Measurements from ENCODE around the gene PRR14.

The PRR14 gene

DNA sequence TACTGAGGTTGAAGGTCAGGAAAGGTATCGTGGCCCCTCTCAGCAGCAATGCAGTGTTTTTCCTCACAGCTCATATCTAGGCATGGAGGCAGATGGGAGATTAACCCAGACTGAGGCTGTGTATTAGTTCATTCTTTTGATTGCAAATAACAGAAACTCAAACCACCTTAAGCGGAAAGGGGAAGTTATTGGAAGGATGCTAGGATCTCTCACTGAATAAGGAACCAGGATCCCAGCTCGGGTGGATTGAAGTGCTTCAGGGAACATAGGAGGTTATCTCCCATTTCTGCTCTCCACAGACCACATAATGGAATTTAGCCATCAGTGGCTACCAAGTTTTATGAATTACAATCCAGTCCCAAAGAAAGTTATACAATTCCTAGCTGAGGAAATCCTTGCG is 48.8 kb upstream of the PRR14 start:
- POLR2A ChIA-PET: interaction anchor here (1.1 to 2.1 kb wide), 5 partner anchors 7 to 173 kb away, joined by 3 to 7 read pairs (median 5); partner anchors contain the start of genes ZNF688 and ZNF689
- Histone ChIP-seq H3K4me3 (ENCODE audit: low read depth, low read length) (no peak overlapping the region), H3K36me3 (ENCODE audit: control insufficient read depth in 2 of 2, insufficient read depth in 1 of 2, low read length in 2 of 2) (peaks cover 22 to 52% of the 10 kb centered on the region in 2 experiments), H3K9me3 (ENCODE audit: control insufficient read depth, insufficient read depth, low read depth, low read length) (no peaks in the 10 kb centered on the region), H3K27ac (ENCODE audit: extremely low read depth, low read depth, low read length) (no peak overlapping the region), H3K4me1 (ENCODE audit: control insufficient read depth, insufficient read depth, low read length) (no peaks in the 10 kb centered on the region)
- CTCF ChIA-PET: interaction anchor here (0.5 to 2.7 kb wide), 8 partner anchors 14 to 192 kb away, joined by 3 to 15 read pairs (median 6); partner anchors contain the start of gene DCTPP1
- TF ChIP-seq RBAK (tag by site-specific recombination; IDR thresholded peaks at IDR 0.05): no peak
- no peak for TF ChIP-seq ZNF561 (tag by site-specific recombination; IDR thresholded peaks at IDR 0.05; ENCODE audit: borderline replicate concordance)
- TF ChIP-seq SP2 (tag by site-specific recombination; IDR thresholded peaks at IDR 0.05): no peak
- TF ChIP-seq TSHZ1 (tag by site-specific recombination; IDR thresholded peaks at IDR 0.05; ENCODE audit: borderline replicate concordance): no peak
- TF ChIP-seq ZBTB1 (tag by site-specific recombination; IDR thresholded peaks at IDR 0.05): no peak
- no peak for TF ChIP-seq ZNF350 (tag by site-specific recombination; IDR thresholded peaks at IDR 0.05)
- TF ChIP-seq FEZF1 (tag by site-specific recombination; IDR thresholded peaks at IDR 0.05): no peak
- no peak for TF ChIP-seq ZSCAN16 (tag by site-specific recombination; IDR thresholded peaks at IDR 0.05)
- TF ChIP-seq ZXDB (tag by site-specific recombination; IDR thresholded peaks at IDR 0.05): no peak
- TF ChIP-seq ZBTB21 (tag by site-specific recombination; IDR thresholded peaks at IDR 0.05): no peak
- no peak for TF ChIP-seq ZNF214 (tag by site-specific recombination; IDR thresholded peaks at IDR 0.05; ENCODE audit: borderline replicate concordance)
- no peak for TF ChIP-seq ZNF660 (tag by site-specific recombination; IDR thresholded peaks at IDR 0.05)
- no peak for TF ChIP-seq TRIM28 (IDR thresholded peaks at IDR 0.05; ENCODE audit: borderline replicate concordance, low read length)
- TF ChIP-seq SCRT1 (tag by site-specific recombination; IDR thresholded peaks at IDR 0.05; ENCODE audit: borderline replicate concordance): no peak
- TF ChIP-seq PRDM1 (tag by site-specific recombination; IDR thresholded peaks at IDR 0.05): no peak
- no peak for TF ChIP-seq ZNF10 (tag by site-specific recombination; IDR thresholded peaks at IDR 0.05)
- TF ChIP-seq ZNF707 (tag by site-specific recombination; IDR thresholded peaks at IDR 0.05): no peak
- TF ChIP-seq, protein P1, sequence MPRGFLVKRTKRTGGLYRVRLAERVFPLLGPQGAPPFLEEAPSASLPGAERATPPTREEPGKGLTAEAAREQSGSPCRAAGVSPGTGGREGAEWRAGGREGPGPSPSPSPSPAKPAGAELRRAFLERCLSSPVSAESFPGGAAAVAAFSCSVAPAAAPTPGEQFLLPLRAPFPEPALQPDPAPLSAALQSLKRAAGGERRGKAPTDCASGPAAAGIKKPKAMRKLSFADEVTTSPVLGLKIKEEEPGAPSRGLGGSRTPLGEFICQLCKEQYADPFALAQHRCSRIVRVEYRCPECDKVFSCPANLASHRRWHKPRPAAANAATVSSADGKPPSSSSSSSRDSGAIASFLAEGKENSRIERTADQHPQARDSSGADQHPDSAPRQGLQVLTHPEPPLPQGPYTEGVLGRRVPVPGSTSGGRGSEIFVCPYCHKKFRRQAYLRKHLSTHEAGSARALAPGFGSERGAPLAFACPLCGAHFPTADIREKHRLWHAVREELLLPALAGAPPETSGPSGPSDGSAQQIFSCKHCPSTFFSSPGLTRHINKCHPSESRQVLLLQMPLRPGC (tag by site-specific recombination; IDR thresholded peaks at IDR 0.05): no peak

- H3K4me1 ChIP-seq (ENCODE audit: control insufficient read depth, insufficient read depth, low read length): no peaks in the 10 kb centered on the region
- CTCF ChIA-PET: interaction anchor here (0.5 to 2.7 kb wide), 9 partner anchors 13 to 193 kb away, joined by 3 to 15 read pairs (median 6); partner anchors contain the start of gene DCTPP1
- H3K36me3 ChIP-seq (ENCODE audit: control insufficient read depth in 2 of 2, insufficient read depth in 1 of 2, low read length in 2 of 2): peaks cover 30 to 59% of the 10 kb centered on the region in 2 experiments
- H3K9me3 ChIP-seq (ENCODE audit: control insufficient read depth, insufficient read depth, low read depth, low read length): no peaks in the 10 kb centered on the region
- H3K4me3 ChIP-seq (ENCODE audit: low read depth, low read length): no peak overlapping the region
- no peak overlapping the region for H3K27ac ChIP-seq (ENCODE audit: extremely low read depth, low read depth, low read length)
- POLR2A ChIA-PET: interaction anchor here (0.6 to 2.1 kb wide), 8 partner anchors 8 to 537 kb away, joined by 3 to 7 read pairs (median 4); partner anchors contain the start of genes ALDOA, ZNF688 and ZNF689
- TF ChIP-seq ZNF132 (tag by site-specific recombination; IDR thresholded peaks at IDR 0.05; ENCODE audit: borderline replicate concordance) (no peak), WT1 (tag by site-specific recombination; IDR thresholded peaks at IDR 0.05) (no peak), ZNF133 (tag by site-specific recombination; IDR thresholded peaks at IDR 0.05) (no peak), MYNN (tag by site-specific recombination; IDR thresholded peaks at IDR 0.05; ENCODE audit: borderline replicate concordance) (no peak), ZNF391 (tag by site-specific recombination; IDR thresholded peaks at IDR 0.05; ENCODE audit: borderline replicate concordance, low read depth) (no peak), ZNF341 (tag by site-specific recombination; IDR thresholded peaks at IDR 0.05; ENCODE audit: low read depth) (no peak), ZNF843 (tag by site-specific recombination; IDR thresholded peaks at IDR 0.05) (no peak), BCL11A (tag by site-specific recombination; IDR thresholded peaks at IDR 0.05; ENCODE audit: low read depth) (no peak), GLI2 (tag by site-specific recombination; IDR thresholded peaks at IDR 0.05; ENCODE audit: borderline replicate concordance, low read depth) (no peak)
- TF ChIP-seq, protein P2, sequence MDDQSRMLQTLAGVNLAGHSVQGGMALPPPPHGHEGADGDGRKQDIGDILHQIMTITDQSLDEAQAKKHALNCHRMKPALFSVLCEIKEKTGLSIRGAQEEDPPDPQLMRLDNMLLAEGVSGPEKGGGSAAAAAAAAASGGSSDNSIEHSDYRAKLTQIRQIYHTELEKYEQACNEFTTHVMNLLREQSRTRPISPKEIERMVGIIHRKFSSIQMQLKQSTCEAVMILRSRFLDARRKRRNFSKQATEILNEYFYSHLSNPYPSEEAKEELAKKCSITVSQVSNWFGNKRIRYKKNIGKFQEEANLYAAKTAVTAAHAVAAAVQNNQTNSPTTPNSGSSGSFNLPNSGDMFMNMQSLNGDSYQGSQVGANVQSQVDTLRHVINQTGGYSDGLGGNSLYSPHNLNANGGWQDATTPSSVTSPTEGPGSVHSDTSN (CRISPR knock-in tag; IDR thresholded peaks at IDR 0.05): no peak
- TF ChIP-seq, protein P3, sequence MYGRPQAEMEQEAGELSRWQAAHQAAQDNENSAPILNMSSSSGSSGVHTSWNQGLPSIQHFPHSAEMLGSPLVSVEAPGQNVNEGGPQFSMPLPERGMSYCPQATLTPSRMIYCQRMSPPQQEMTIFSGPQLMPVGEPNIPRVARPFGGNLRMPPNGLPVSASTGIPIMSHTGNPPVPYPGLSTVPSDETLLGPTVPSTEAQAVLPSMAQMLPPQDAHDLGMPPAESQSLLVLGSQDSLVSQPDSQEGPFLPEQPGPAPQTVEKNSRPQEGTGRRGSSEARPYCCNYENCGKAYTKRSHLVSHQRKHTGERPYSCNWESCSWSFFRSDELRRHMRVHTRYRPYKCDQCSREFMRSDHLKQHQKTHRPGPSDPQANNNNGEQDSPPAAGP (tag by site-specific recombination; IDR thresholded peaks at IDR 0.05): no peak
Observed at GRCh38 chr16:30602616-30603277, 48.0 kb upstream of the PRR14 start.
